ENCODE data around the gene RPL6.
"Not testable (repeated sequence)": the region's sequence is repeated elsewhere in the genome, so short reads cannot be mapped to it uniquely, and the experiment has no call there.

Gene RPL6

GRCh38 chr12:112409064-112409905 lies at the start of gene RPL6:
RPL6 (minus strand) TSS chr12:112409605; CDS start chr12:112408656, 949 bp downstream.
- DNase-seq = peak; percentile 95

GRCh38 chr12:112458751-112459150 lies 49.3 kb upstream of the RPL6 start:
- no peak for DNase-seq

GRCh38 chr12:112458330-112458729 lies 48.9 kb upstream of the RPL6 start:
- DNase-seq = no peak

- DNase-seq = not testable (repeated sequence)
Observed at GRCh38 chr12:112457142-112457541, 47.7 kb upstream of the RPL6 start.

GRCh38 chr12:112456029-112456428 lies 46.6 kb upstream of the RPL6 start:
- no peak for DNase-seq

GRCh38 chr12:112450725-112451124 lies 41.3 kb upstream of the RPL6 start:
- no peak for DNase-seq

- not testable (repeated sequence) for DNase-seq
Observed at GRCh38 chr12:112448165-112448564, 38.8 kb upstream of the RPL6 start.

- DNase-seq = no peak
Observed at GRCh38 chr12:112447106-112447505, 37.7 kb upstream of the RPL6 start.

GRCh38 chr12:112446008-112446725 lies 36.8 kb upstream of the RPL6 start:
- no peak for DNase-seq

GRCh38 chr12:112443916-112444315 lies 34.5 kb upstream of the RPL6 start:
- no peak for DNase-seq

GRCh38 chr12:112440653-112441052 lies 31.2 kb upstream of the RPL6 start:
- not testable (repeated sequence) for DNase-seq

GRCh38 chr12:112439769-112440168 lies 30.4 kb upstream of the RPL6 start:
- DNase-seq = no peak

GRCh38 chr12:112438645-112439044 lies 29.2 kb upstream of the RPL6 start:
- DNase-seq = not testable (repeated sequence)

- no peak for DNase-seq
Observed at GRCh38 chr12:112433551-112433950, 24.1 kb upstream of the RPL6 start.

- DNase-seq = no peak
Observed at GRCh38 chr12:112431965-112432364, 22.6 kb upstream of the RPL6 start.

GRCh38 chr12:112430929-112431328 lies 21.5 kb upstream of the RPL6 start:
- no peak for DNase-seq

GRCh38 chr12:112427760-112428159 lies 18.4 kb upstream of the RPL6 start:
- no peak for DNase-seq

GRCh38 chr12:112425582-112426382 lies 16.4 kb upstream of the RPL6 start:
- DNase-seq = no peak

- DNase-seq = no peak
Observed at GRCh38 chr12:112424126-112424525, 14.7 kb upstream of the RPL6 start.

GRCh38 chr12:112422531-112422930 lies 13.1 kb upstream of the RPL6 start:
- no peak for DNase-seq

- DNase-seq = no peak
Observed at GRCh38 chr12:112421363-112421762, 12.0 kb upstream of the RPL6 start.

- no peak for DNase-seq
Observed at GRCh38 chr12:112420740-112421139, 11.3 kb upstream of the RPL6 start.
